A673 (cell line): ENCODE data around the gene CCBE1. TPM values are rescaled to one million over a fixed set of nuclear protein-coding genes. Genes with fewer than 3 reads are reported as not detected.

Experiments
- BruUV-seq: library from RNA; stranded (reverse); fragments of 400-500 nt; replicated peaks from 2 replicates; lab custom pipeline; 2021; lab: Mats Ljungman, UMichigan
- CTCF ChIA-PET: fragments of 300-600 bp; sonication (Branson Sonifier 250); formaldehyde crosslinking; loops from one replicate; lab custom pipeline; 2022; ENCODE audit warnings: antibody characterized with exemption; lab: Charles Lee
- POLR2A ChIA-PET: fragments of 300-600 bp; sonication (Branson Sonifier 250); formaldehyde crosslinking; loops from one replicate; lab custom pipeline; 2022; ENCODE audit warnings: antibody characterized with exemption; ENCODE audit not compliant: low non-redundant PET; lab: Charles Lee
- DNase-seq: peaks from one replicate; pipeline ENCODE4 v3.0.0-alpha.2; 2015; ENCODE audit warnings: low spot score
- H3K27ac ChIP-seq: fragments of 200-600 bp; sonication (generic); 2 replicates; pipeline ENCODE4 v1.5.1; 2016; ENCODE audit warnings: mixed run types, low read depth, mild to moderate bottlenecking, mixed read lengths, antibody characterized with exemption, low read length; ENCODE audit not compliant: poor library complexity, severe bottlenecking
- H3K27me3 ChIP-seq: fragments of 200-600 bp; sonication (generic); replicated peaks from 2 replicates; pipeline ENCODE4 v1.6.1; 2017; ENCODE audit warnings: mixed run types, low read depth, mild to moderate bottlenecking, mixed read lengths, antibody characterized with exemption, low read length; ENCODE audit not compliant: insufficient read depth, poor library complexity
- H3K36me3 ChIP-seq: fragments of 200-600 bp; sonication (generic); 2 replicates; pipeline ENCODE4 v1.6.1; 2016; ENCODE audit warnings: mixed run types, mild to moderate bottlenecking, mixed read lengths, antibody characterized with exemption, low read length; ENCODE audit not compliant: insufficient read depth, poor library complexity, severe bottlenecking
- H3K4me1 ChIP-seq: fragments of 200-600 bp; sonication (generic); 2 replicates; pipeline ENCODE4 v1.6.1; 2017; ENCODE audit warnings: mixed run types, mild to moderate bottlenecking, mixed read lengths, antibody characterized with exemption, low read length; ENCODE audit not compliant: insufficient read depth, poor library complexity, severe bottlenecking
- H3K4me3 ChIP-seq: fragments of 200-600 bp; sonication (generic); 2 replicates; pipeline ENCODE4 v1.5.1; 2016; ENCODE audit warnings: low read depth, mixed run types, mild to moderate bottlenecking, mixed read lengths, low read length; ENCODE audit not compliant: poor library complexity, severe bottlenecking
- H3K9me3 ChIP-seq: fragments of 200-600 bp; sonication (generic); 2 replicates; pipeline ENCODE4 v1.6.1; 2016; ENCODE audit warnings: mixed run types, low read depth, mild to moderate bottlenecking, mixed read lengths, antibody characterized with exemption, low read length; ENCODE audit not compliant: poor library complexity, severe bottlenecking
- EZH2 ChIP-seq: fragments of 200-600 bp; sonication (generic); IDR thresholded peaks from 2 replicates; pipeline ENCODE4 v1.6.1; 2017; ENCODE audit warnings: borderline replicate concordance, low read depth, mild to moderate bottlenecking, mixed read lengths, antibody characterized with exemption, low read length; ENCODE audit not compliant: poor library complexity, severe bottlenecking
- intact Hi-C: fragments of 100-400 bp; cut with micrococcal nuclease; formaldehyde crosslinking; loops from one replicate; pipeline ENCODE4 v1.10.0; 2022; ENCODE audit not compliant: unreplicated experiment
- total RNA-seq: library from RNA; stranded (reverse); gene quantifications from 2 replicates; pipeline ENCODE4 v1.2.3, GENCODE V29; 2021
- TF ChIP-seq, protein P1 (sequence below): fragments of 300-800, 200-600 bp; sonication (generic); conservative IDR thresholded peaks from 2 replicates; pipeline ENCODE4 v1.5.1; 2017; ENCODE audit warnings: low read depth, mild to moderate bottlenecking, antibody characterized with exemption, low read length, moderate library complexity, mixed read lengths

The CCBE1 gene
- total RNA-seq, 1 experiment from 2014 or later: not detected

GRCh38 chr18:59619816-59620215 is 77.4 kb downstream of the CCBE1 start:
- intact Hi-C loops: no loop called here
- no peaks in the 10 kb centered on the region for H3K4me1 ChIP-seq
- TF ChIP-seq EZH2: no peak
- TF ChIP-seq, protein P1, sequence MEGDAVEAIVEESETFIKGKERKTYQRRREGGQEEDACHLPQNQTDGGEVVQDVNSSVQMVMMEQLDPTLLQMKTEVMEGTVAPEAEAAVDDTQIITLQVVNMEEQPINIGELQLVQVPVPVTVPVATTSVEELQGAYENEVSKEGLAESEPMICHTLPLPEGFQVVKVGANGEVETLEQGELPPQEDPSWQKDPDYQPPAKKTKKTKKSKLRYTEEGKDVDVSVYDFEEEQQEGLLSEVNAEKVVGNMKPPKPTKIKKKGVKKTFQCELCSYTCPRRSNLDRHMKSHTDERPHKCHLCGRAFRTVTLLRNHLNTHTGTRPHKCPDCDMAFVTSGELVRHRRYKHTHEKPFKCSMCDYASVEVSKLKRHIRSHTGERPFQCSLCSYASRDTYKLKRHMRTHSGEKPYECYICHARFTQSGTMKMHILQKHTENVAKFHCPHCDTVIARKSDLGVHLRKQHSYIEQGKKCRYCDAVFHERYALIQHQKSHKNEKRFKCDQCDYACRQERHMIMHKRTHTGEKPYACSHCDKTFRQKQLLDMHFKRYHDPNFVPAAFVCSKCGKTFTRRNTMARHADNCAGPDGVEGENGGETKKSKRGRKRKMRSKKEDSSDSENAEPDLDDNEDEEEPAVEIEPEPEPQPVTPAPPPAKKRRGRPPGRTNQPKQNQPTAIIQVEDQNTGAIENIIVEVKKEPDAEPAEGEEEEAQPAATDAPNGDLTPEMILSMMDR: no peak
- H3K27me3 ChIP-seq: peaks cover 4% of the 10 kb centered on the region
- no peak overlapping the region for H3K4me3 ChIP-seq
- ChIA-PET CTCF (no interaction called here), POLR2A (no interaction called here)
- H3K9me3 ChIP-seq: no peaks in the 10 kb centered on the region
- no peaks in the 10 kb centered on the region for H3K36me3 ChIP-seq
- DNase-seq: no peak
- H3K27ac ChIP-seq: no peak overlapping the region
- BruUV-seq: no TSS peak

DNA sequence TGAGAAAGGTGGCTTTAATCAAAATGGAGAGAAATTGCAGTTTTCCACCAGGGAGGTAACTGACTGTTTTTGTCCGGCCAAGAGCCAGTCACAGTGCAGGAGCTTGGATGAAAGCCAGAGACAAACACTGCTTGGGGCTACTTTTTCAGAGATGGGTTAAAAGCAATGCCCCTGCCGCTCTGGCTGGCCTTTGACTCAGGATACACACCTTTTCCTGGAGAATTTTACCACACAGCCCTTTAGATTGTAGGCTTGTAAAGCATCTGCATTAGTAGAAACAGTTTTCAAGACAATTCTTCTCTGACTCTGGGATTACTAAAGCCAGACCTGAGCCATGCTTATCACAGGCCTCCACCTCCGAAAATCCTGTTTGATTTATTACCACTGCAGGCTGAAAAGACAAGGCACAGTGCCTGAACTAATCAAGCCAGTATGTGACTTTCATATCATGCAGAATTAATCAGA is 79.7 kb downstream of the CCBE1 start:
- H3K27ac ChIP-seq: no peak overlapping the region
- BruUV-seq: no TSS peak

GRCh38 chr18:59616501-59616900 is 80.7 kb downstream of the CCBE1 start:
- CTCF ChIA-PET: no interaction called here
- Histone ChIP-seq H3K27me3 (peaks cover 4% of the 10 kb centered on the region), H3K27ac (no peak overlapping the region), H3K36me3 (no peaks in the 10 kb centered on the region), H3K4me3 (no peak overlapping the region), H3K9me3 (no peaks in the 10 kb centered on the region), H3K4me1 (no peaks in the 10 kb centered on the region)
- TF ChIP-seq, protein P1: no peak
- TF ChIP-seq EZH2: no peak
- intact Hi-C loops: no loop called here
- DNase-seq: no peak
- POLR2A ChIA-PET: no interaction called here
- no TSS peak for BruUV-seq

More for the DNA sequence above, 79.7 kb downstream of the CCBE1 start:
- no peak overlapping the region for H3K4me3 ChIP-seq
- H3K36me3 ChIP-seq: no peaks in the 10 kb centered on the region
- no peaks in the 10 kb centered on the region for H3K4me1 ChIP-seq
- DNase-seq: no peak
- H3K27me3 ChIP-seq: peaks cover 4% of the 10 kb centered on the region
- POLR2A ChIA-PET: no interaction called here
- CTCF ChIA-PET: no interaction called here
- H3K9me3 ChIP-seq: no peaks in the 10 kb centered on the region
- TF ChIP-seq, protein P1: no peak
- TF ChIP-seq EZH2: no peak
- intact Hi-C loops: no loop called here
